HG03432 (cell line): Measurements from ENCODE around the gene TRPM2.
"Not testable (repeated sequence)": the region's sequence is repeated elsewhere in the genome, so short reads cannot be mapped to it uniquely, and the experiment has no call there.

ENCODE experiments used
- ATAC-seq: cut with Tn5 transposase; IDR thresholded peaks from one replicate; pipeline ENCODE4 v1.9.1; 2021; ENCODE audit warnings: mild to moderate bottlenecking, moderate library complexity; ENCODE audit not compliant: unreplicated experiment

The TRPM2 gene

DNA sequence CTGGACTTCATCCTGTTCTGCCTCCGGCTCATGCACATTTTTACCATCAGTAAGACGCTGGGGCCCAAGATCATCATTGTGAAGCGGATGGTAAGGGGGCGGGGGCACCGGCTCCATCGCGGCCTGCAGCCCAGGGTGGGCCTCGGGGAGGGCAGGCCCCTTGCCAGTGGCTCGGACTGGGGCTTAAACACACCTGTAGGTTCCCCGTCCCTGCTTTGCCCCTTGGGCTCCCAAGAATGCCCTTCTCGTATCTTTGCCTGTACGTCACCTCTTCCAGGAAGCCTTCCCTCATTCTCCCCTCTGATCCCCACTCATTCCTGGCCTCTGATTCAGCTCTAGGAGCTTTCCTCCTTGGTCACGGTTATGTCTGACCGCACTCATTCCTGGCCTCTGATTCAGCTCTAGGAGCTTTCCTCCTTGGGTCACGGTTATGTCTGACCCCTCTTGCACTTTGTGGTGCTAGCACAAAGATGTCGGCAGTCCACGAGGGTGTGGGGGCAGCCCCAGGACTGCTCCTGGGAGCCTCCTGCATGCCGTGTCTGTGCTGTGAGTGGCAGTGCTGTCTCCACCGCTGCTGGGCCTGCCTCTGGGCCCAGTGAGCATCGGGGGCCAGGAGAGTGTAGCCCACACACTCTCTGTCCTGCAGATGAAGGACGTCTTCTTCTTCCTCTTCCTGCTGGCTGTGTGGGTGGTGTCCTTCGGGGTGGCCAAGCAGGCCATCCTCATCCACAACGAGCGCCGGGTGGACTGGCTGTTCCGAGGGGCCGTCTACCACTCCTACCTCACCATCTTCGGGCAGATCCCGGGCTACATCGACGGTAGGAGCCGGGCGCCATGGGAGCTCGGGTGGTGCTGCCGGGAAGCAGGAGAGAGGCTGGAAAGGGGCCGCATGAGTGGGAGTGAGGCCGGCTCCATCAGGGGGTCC, 52.8 kb downstream of the TRPM2 start:
- ATAC-seq, result no peak

GRCh38 chr21:44406953-44407352, 53.5 kb downstream of the TRPM2 start:
- ATAC-seq, result no peak

- no peak for ATAC-seq
Observed at GRCh38 chr21:44407493-44407892, 54.1 kb downstream of the TRPM2 start.

GRCh38 chr21:44408226-44408625, 54.8 kb downstream of the TRPM2 start:
- no peak for ATAC-seq

DNA sequence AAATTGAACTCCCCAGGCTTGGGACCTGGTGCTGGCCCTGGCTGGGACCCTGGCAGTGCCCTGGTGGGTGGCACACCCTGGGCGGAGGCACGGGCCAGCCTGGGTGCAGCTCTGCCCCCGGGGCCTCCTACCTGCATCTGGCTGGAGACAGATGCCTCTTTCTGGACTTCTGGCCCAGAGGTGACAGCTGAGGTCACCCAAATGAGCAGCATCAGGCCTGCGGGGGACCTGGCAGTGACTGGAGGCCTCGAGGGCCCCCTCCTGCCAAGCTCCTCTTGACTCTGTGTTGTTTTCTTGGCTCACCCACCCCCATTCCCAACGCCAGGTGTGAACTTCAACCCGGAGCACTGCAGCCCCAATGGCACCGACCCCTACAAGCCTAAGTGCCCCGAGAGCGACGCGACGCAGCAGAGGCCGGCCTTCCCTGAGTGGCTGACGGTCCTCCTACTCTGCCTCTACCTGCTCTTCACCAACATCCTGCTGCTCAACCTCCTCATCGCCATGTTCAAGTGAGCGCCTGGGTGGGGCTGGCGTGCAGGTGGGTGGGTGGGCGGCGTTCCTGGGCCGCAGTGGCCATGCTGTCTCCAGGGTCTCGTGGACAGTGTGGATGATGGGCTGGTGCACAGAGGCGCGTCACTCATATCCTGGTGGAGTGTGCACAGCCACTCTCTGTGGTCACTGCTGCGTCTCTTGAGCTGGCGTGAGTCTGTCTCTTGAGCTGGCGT, 60.3 kb downstream of the TRPM2 start:
- ATAC-seq, result no peak

DNA sequence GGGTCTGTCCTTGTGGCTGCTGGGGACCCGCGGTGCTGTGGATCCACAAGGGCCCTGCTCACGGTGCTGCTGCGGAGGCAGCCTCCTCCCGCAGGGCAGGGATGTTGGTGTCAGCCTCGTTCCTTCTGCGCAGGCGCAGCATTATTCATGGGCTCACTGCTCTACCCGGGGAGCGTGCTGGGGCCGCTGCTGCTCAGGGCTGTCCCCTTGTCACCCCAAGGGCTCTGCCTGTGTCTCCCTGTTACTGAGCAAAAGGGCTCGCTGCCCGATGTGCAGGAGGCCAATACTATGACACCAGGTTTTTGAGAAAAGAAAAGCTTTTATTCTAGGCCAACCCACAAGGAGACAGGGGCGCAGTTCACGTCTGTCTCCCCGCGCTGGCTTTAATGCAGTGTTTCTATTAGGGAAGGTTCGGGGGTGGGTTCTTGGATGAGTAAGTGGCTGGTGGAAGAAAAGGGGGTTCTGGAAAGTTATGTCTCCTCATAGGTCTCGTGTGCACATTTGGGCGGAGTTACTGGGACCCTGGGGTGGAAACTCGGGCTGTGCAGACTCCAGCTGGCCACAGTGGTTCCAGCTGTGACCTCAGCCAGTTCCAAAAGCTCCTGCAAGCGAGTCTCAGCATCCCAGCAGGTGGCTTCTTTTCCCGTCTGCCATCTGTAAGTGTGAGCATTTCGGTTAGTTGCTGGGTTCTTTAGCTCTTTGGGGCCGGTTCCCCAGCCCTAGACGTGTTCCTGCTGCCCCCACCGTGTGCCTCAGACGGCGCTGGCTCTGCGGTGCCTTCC, 61.1 kb downstream of the TRPM2 start:
- no peak for ATAC-seq

- ATAC-seq, result no peak
Observed at GRCh38 chr21:44415073-44416025, 61.9 kb downstream of the TRPM2 start.

DNA sequence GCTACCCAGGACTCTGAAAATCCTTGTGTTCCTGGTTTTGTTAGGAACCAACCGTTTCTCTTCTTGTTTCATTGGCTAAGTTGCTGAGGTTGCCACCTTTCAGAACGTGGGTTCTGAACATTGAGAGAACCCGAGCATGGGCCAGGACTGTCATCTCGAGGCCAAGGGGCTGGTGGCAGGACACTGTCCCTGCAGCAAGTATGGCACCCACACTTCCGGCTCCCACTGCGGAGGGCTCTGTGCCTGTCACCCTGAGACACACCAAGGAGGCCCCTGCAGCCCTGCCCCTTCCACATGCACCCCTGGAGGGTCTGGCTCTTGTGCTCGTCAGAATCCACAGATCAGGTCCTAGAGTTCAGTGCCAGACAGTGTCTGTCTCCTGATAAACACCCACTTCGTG, 62.8 kb downstream of the TRPM2 start:
- ATAC-seq, result no peak

- ATAC-seq, result not testable (repeated sequence)
Observed at GRCh38 chr21:44417621-44418107, 64.2 kb downstream of the TRPM2 start.

DNA sequence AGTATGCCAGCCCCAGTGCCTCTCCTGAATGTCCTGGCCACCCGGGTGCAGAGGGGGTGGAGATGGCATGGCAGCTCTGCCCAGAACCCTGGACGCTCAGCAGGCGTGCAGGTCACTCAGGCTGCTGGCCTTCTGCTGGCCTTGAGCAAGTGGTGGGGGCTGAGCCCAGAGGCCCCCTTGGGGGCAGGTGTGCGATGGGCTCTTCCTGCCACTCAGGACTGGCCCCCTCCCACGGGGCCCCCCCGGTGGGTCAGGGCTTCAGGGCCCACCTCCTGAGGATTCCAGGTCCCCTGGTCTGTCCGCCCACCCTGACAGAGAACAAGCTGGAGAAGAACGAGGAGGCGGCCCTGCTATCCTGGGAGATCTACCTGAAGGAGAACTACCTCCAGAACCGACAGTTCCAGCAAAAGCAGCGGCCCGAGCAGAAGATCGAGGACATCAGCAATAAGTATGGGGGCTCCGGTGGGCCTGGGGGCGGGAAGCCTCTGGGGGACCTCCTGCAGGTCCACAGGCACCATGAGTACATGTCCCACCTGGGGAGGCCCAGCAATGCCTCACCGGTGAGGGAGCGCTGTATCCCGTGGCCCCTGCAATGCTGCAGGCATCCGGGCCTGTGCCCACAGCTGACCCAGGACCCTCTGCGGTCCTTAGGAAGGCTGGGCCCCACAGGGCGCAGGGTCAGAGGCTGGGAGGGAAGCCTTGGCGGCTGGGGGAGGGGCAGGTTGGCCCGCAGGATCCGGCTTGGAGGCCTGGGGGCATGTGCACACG, 64.9 kb downstream of the TRPM2 start:
- no peak for ATAC-seq

DNA sequence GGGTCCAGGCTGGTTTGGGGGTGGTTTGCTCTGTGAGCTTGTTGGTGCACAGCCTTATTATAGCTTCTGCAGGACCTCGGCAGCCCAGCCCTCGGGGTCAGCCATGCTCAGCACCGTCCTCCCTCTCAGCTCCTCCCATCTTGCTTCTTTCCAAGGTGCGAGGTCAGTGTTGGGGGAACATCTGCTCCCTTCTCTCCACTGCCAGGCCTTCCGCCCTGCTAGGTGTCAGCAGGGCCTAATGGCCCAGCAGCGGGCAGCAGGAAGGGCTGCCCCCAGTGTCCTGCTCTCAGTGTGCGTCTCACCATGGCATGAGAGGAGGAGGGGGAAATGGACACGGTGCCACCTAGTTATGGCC, 65.4 kb downstream of the TRPM2 start:
- no peak for ATAC-seq

DNA sequence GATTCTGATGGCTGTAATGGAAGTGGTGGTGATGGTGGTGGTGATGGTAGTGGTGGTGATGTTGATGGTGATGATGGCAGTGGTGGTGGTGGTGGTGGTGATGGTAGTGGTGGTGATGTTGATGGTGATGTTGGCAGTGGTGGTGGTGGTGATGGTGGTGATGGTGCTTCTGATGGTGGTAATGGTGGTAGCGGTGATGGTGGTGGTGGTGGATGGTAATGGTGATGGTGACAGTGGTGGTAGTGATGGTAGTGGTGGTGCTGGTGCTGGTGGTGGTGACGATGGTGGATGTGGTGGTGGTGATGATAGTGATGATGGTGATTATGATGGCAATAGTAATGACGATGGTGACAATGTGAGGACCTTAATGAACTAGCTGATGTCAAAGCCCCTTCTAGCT, 66.3 kb downstream of the TRPM2 start:
- ATAC-seq, result no peak

GRCh38 chr21:44420416-44421205, 67.2 kb downstream of the TRPM2 start:
- ATAC-seq, result no peak

DNA sequence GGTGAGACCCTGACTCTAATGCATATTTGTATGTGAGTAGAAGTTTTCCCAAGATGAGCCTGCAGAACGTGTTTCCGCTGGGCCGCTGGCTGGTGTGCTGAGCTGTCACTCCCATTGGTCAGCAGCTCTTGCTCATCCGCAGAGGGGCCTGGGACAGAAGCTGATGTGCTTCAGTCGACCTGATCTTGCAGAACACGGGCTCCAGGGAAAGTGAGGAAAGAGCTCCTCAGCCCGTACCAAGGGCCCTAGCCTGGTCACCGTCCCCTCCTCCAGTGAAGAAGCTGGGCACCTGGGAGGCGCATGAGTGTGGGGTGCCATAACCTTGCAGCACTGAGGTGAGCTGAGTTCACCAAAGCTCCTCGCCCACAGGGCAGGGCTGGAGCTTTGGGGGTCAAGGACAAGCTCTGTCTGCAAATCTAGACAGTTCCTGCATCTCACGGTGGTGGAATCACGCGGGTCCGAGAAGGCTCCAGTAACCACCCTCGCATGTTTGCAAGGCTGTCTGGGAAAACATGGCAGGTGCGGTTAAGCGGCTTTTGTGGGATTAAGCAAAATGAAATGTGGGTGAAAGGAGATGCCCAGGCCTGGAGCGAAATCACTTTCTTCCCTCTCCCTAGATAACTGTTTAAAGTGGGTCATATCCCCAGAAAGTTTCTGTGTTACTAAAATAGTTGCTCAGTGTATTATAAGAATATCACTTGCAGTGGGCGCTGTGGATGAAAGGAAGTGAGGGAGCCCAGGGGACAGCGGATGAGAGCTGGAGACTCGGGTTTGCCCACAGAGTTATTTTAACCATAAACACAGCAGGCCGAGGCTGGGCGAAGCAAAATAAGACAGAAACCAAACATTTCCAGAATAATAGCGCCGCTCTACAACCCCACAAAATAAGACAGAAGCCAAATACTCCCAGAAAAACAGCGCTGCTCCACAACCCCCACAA, 68.8 kb downstream of the TRPM2 start:
- ATAC-seq, result no peak

GRCh38 chr21:44423312-44423821, 69.9 kb downstream of the TRPM2 start:
- ATAC-seq, result no peak

DNA sequence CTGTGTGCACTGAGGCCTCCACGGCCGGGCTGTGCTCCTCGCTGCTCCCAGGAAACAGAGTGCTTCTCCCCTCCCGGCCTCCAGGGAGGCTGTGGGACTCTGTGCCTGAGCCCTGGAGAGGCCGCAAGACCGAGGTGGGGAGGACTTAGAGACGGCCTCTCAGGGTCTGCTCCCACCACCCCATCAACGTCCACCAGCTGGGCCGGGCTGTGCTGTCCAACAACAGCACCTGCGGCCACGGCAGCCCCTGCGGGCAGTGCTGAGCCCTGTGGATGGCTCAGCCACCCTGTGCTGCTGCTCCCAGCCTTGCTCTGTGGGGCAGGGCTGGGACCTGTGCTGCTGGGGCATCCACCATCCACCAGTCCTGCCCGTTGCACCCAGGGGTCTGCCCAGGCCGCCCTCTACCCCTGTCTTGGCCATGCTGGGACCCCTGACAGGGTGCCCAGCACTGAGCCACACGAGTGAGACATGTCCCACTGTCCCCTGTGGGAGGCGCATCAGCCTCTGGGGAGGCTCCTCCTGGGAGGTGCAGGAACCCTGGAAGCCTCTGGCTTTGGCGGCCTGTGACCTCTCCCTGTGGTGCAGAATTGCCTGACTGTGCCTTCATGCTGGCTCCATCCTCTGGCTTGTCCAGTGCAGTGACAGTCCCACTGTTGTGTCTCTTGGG, 70.7 kb downstream of the TRPM2 start:
- ATAC-seq, result no peak
